HG03175 (cell line): ENCODE measurements around the gene MEGF11.
"Not testable (repeated sequence)": the region's sequence is repeated elsewhere in the genome, so short reads cannot be mapped to it uniquely, and the experiment has no call there.

Experiments
- ATAC-seq: cut with Tn5 transposase; IDR thresholded peaks from one replicate; pipeline ENCODE4 v1.9.1; 2021; ENCODE audit warnings: mild to moderate bottlenecking, moderate library complexity; ENCODE audit not compliant: unreplicated experiment

Gene MEGF11

GRCh38 chr15:65872596-65872995, 381.0 kb downstream of the MEGF11 start:
- not testable (repeated sequence) for ATAC-seq

- ATAC-seq: not testable (repeated sequence)
Observed at GRCh38 chr15:65871886-65872285, 381.7 kb downstream of the MEGF11 start.

GRCh38 chr15:65870889-65871533, 382.5 kb downstream of the MEGF11 start:
- ATAC-seq: no peak

GRCh38 chr15:65869954-65870871, 383.3 kb downstream of the MEGF11 start:
- no peak for ATAC-seq

GRCh38 chr15:65869126-65869953, 384.2 kb downstream of the MEGF11 start, which contains the start of gene RAB11A:
Gene RAB11A, plus strand, starts transcription at chr15:65869491. Its CDS starts 95 bp downstream, at chr15:65869586.
- peak; percentile 90 for ATAC-seq

- no peak for ATAC-seq
Observed at GRCh38 chr15:65868546-65869125, 384.9 kb downstream of the MEGF11 start.

GRCh38 chr15:65867933-65868332, 385.6 kb downstream of the MEGF11 start:
- not testable (repeated sequence) for ATAC-seq

GRCh38 chr15:65867244-65867643, 386.3 kb downstream of the MEGF11 start:
- ATAC-seq: no peak

GRCh38 chr15:65863106-65863505, 390.4 kb downstream of the MEGF11 start:
- no peak for ATAC-seq

- ATAC-seq: peak; percentile 63
Observed at GRCh38 chr15:65862682-65863081, 390.9 kb downstream of the MEGF11 start.

GRCh38 chr15:65857718-65858402, 395.7 kb downstream of the MEGF11 start:
- ATAC-seq: no peak

- ATAC-seq: no peak
Observed at GRCh38 chr15:65856821-65857455, 396.6 kb downstream of the MEGF11 start.

- ATAC-seq: no peak
Observed at GRCh38 chr15:65851981-65852380, 401.6 kb downstream of the MEGF11 start.

GRCh38 chr15:65847989-65848388, 405.6 kb downstream of the MEGF11 start:
- no peak for ATAC-seq

- ATAC-seq: no peak
Observed at GRCh38 chr15:65845826-65846519, 407.6 kb downstream of the MEGF11 start.
